Subcutaneous abdominal adipose tissue (tissue), 5 donors: ENCODE measurements around the gene PTPRG.

Experiments used
- H3K27ac ChIP-seq: one replicate; pipeline ENCODE4 v1.7.0; 2013; ENCODE audit warnings: low read depth, mild to moderate bottlenecking, inconsistent platforms, low read length, moderate library complexity
- H3K27me3 ChIP-seq, 5 donors: one replicate each; pipeline ENCODE4 v1.7.0; 2013; ENCODE audit warnings: low read length in 5 of 5, inconsistent platforms in 1 of 5; ENCODE audit not compliant: control insufficient read depth in 5 of 5, insufficient read depth in 4 of 5
- H3K36me3 ChIP-seq, 5 donors: one replicate each; pipeline ENCODE4 v1.7.0; 2013; ENCODE audit warnings: low read length in 5 of 5; ENCODE audit not compliant: control insufficient read depth in 5 of 5, insufficient read depth in 5 of 5
- H3K4me1 ChIP-seq, 5 donors: one replicate each; pipeline ENCODE4 v1.7.0; 2013; ENCODE audit warnings: low read length in 5 of 5, mild to moderate bottlenecking in 3 of 5, moderate library complexity in 1 of 5; ENCODE audit not compliant: control insufficient read depth in 5 of 5, insufficient read depth in 5 of 5
- H3K4me3 ChIP-seq, 5 donors: one replicate each; pipeline ENCODE4 v1.7.0; 2013; ENCODE audit warnings: low read length in 5 of 5, low read depth in 1 of 5
- H3K9ac ChIP-seq, 5 donors: one replicate each; pipeline ENCODE4 v1.7.0; 2013; ENCODE audit warnings: low read length in 5 of 5, mild to moderate bottlenecking in 4 of 5, moderate library complexity in 3 of 5
- H3K9me3 ChIP-seq, 5 donors: one replicate each; pipeline ENCODE4 v1.7.0; 2013; ENCODE audit warnings: low read length in 5 of 5; ENCODE audit not compliant: control insufficient read depth in 5 of 5
- donor health status: healthy.
- donor health status: healthy.
- donor health status: healthy.
- donor health status: healthy.
- donor health status: healthy.

PTPRG gene

GRCh38 chr3:61776390-61776789 is 215.0 kb downstream of the PTPRG start:
- H3K4me1 ChIP-seq = peaks cover 0 to 19% (median 14%) of the 10 kb centered on the region in 5 donors
- H3K27me3 ChIP-seq = no peaks in the 10 kb centered on the region

GRCh38 chr3:61777483-61777882 is 216.1 kb downstream of the PTPRG start:
- Histone ChIP-seq H3K27ac (no peak overlapping the region), H3K9me3 (no peaks in the 10 kb centered on the region), H3K4me3 (no peak overlapping the region), H3K9ac (no peak overlapping the region), H3K27me3 (no peaks in the 10 kb centered on the region), H3K4me1 (peaks cover 0 to 19% (median 14%) of the 10 kb centered on the region in 5 donors), H3K36me3 (no peaks in the 10 kb centered on the region)

More at GRCh38 chr3:61776390-61776789, 215.0 kb downstream of the PTPRG start:
- no peaks in the 10 kb centered on the region for H3K36me3 ChIP-seq
- H3K9ac ChIP-seq = no peak overlapping the region
- no peak overlapping the region for H3K4me3 ChIP-seq
- no peak overlapping the region for H3K27ac ChIP-seq
- no peaks in the 10 kb centered on the region for H3K9me3 ChIP-seq

DNA sequence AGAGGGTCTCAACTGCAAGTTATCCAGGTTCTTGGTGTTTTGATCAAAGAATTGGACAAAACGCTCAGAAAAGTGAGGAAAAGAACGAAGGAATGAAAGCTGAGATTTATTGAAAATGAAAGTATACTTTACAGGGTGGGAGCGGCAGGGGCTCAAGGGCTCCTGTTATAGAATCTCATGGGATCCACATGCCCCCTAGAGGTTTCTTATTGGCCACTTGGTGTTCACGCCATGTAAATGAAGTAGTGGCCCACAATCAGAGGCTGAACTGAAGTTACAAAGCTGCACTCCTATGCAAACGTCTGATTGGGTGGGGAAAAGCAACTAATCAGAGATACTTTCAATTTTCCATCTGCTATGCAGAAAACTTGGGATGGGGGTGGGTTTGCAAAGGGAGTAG is 216.7 kb downstream of the PTPRG start:
- no peaks in the 10 kb centered on the region for H3K9me3 ChIP-seq
- peaks cover 0 to 19% (median 14%) of the 10 kb centered on the region in 5 donors for H3K4me1 ChIP-seq
- no peaks in the 10 kb centered on the region for H3K27me3 ChIP-seq
- H3K4me3 ChIP-seq = no peak overlapping the region
- no peak overlapping the region for H3K27ac ChIP-seq
- no peak overlapping the region for H3K9ac ChIP-seq
- H3K36me3 ChIP-seq = no peaks in the 10 kb centered on the region

DNA sequence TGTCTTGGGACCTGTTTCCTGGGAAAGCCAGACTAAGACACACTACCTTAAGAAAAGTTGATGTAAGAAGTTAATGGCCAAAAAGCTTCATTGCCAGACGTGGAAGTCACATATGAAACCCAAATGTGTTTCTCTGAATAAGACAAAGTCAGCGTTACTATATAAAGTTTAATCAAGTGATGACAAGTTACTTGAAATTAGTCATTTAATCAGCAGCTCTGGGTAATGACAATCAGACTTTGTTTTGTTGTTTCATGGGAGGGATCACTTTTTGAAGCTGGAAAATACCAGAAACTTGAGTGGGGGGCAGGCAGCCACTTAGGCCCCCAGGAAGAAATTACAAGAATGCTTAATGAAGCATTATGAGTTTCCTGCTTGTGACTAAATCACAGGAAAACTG is 218.6 kb downstream of the PTPRG start:
- Histone ChIP-seq H3K4me1 (peaks cover 0 to 11% (median 8%) of the 10 kb centered on the region in 5 donors), H3K9me3 (no peaks in the 10 kb centered on the region), H3K27ac (peak overlapping the region; percentile 45), H3K36me3 (no peaks in the 10 kb centered on the region), H3K27me3 (no peaks in the 10 kb centered on the region), H3K9ac (no peak overlapping the region), H3K4me3 (no peak overlapping the region)

DNA sequence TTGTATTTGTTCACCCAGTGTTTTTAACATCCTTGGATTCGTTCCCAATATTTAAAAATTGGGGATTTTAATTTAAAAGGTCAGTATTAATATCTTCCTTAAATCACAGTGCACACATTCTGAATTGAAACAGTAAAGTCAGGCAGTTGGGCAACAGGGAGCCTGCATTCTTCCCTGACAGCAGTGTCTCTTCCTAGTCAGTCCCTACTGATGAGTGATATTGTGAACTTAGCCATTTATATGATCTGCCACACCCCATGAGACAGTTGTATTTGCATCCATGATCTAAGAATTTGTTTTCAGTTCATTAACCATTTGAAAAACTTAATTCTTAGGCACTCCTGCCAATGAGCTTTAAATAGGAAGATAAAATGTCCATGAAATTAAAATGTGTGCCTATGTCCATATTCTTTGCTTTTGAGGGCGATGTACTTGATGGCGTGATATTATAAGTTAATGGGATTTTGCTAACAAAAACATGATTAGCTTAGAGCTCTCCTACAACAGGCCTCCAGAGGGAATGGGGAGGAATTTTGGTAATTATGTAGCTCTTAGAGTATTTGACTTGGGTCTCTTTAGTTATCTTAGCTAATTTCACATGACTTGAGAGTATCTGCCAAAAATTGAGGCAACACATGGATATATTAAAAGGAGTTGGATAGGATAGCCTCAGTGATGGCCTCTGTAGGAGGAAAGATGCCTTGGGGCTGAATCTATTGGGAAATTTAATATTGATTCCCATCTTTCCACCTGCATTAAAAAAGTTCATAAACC is 219.3 kb downstream of the PTPRG start:
- H3K4me1 ChIP-seq = peaks cover 0 to 11% (median 8%) of the 10 kb centered on the region in 5 donors

DNA sequence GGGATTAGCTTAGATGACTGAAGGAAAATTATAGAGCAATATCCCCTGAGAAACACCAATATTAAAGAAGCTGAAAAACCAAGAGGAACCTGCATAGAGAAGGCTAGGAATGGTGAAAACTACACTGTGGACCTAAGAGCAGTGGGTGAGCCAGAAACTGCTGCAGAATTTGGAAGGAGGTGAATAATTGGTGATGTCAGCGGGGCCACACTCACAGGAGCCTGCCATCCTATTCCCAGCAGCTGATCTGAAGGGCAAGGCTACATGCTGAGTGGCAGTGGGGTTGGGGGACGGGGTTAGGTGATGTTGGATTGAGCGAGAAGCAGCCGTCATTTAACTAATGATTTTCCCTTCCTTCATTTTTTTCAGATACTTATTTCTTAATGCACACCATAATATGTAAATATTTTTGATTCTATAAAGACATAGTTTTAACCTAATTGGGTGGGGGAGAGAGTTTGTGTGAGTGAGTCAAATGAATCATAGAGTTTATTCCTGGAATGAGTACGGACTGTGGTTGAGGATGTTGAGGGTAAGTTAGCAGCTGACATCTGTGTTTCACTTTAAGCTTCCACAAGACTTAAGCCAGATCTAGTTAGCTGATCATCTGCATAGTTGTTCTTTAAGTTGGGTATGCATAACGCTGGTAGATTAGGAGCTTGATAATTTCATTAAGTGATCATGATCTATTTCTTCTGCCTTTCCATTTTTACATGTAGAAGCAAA is 222.8 kb downstream of the PTPRG start:
- Histone ChIP-seq H3K4me1 (peaks cover 0 to 11% (median 8%) of the 10 kb centered on the region in 5 donors), H3K27ac (no peak overlapping the region), H3K4me3 (no peak overlapping the region), H3K27me3 (no peaks in the 10 kb centered on the region), H3K9me3 (no peaks in the 10 kb centered on the region), H3K9ac (no peak overlapping the region), H3K36me3 (no peaks in the 10 kb centered on the region)

More for the DNA sequence above, 219.3 kb downstream of the PTPRG start:
- H3K9me3 ChIP-seq = no peaks in the 10 kb centered on the region
- no peak overlapping the region for H3K9ac ChIP-seq
- peak overlapping the region; percentile 45 for H3K27ac ChIP-seq
- H3K27me3 ChIP-seq = no peaks in the 10 kb centered on the region
- no peaks in the 10 kb centered on the region for H3K36me3 ChIP-seq
- H3K4me3 ChIP-seq = no peak overlapping the region

DNA sequence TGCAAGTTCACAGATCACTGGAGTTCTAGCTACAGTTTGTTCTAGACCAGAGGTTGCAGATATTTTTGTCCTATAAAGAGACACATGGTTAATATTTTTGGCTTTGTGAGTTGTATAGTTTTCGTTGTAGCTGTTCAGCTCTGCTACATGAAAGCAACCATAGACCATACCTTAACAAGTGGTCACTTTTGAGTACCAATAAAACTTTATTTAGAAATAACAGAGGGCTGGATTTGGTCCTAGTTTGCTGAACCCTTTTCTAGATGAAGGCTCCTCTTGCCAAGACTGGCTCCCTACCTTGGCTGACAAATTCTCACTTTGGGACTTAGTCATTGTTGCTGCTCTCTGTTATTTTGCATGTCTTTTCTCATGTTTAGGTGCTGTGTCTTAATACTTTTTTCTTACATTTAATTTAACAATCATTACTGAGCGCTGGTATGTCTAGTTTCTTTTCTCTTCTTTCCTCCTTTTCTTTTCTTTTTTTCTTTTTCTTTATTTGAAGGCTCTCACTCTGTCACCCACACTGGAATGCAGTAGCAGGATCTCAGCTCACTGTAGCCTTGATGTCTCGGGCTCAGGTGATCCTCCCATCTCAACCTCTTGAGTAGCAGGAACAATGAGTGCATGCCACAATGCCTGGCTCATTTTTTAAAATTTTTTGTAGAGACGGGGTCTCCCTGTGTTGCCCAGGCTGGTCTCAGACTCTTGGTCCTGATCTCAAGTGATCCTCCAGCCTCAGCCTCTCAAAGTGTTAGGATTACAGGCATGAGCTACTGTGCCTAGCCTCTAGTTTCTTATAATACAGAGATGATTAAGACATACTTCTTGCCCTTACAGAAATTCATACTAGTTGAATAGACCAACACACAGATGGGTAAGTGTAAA is 227.5 kb downstream of the PTPRG start:
- no peak overlapping the region for H3K4me3 ChIP-seq
- no peaks in the 10 kb centered on the region for H3K27me3 ChIP-seq
- no peaks in the 10 kb centered on the region for H3K9me3 ChIP-seq
- H3K36me3 ChIP-seq = no peaks in the 10 kb centered on the region
- H3K9ac ChIP-seq = no peak overlapping the region
- H3K27ac ChIP-seq = no peak overlapping the region
- H3K4me1 ChIP-seq = peaks cover 0 to 10% (median 4%) of the 10 kb centered on the region in 5 donors

DNA sequence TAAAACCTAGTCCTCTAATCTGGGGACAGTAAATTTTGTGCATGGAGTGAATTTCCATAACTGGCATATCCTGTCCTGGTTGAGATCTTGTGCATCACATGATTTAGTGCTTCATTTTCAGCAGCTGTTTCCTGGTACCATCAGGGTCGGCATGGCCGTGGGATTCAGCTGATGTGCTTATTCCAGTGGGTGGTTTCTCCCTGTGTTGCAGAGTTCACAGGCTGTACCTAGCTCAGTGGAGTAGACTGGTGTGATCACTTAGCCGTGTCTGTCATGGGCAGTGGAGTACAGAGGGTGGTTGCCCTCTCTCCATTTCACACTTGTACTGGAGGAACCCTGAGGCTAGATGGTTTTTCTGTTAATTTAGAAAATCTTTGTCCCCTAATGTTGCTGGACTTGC is 228.5 kb downstream of the PTPRG start:
- Histone ChIP-seq H3K27ac (no peak overlapping the region), H3K4me3 (no peak overlapping the region), H3K9me3 (no peaks in the 10 kb centered on the region), H3K4me1 (peaks cover 0 to 11% (median 5%) of the 10 kb centered on the region in 5 donors), H3K9ac (no peak overlapping the region), H3K27me3 (no peaks in the 10 kb centered on the region), H3K36me3 (no peaks in the 10 kb centered on the region)

DNA sequence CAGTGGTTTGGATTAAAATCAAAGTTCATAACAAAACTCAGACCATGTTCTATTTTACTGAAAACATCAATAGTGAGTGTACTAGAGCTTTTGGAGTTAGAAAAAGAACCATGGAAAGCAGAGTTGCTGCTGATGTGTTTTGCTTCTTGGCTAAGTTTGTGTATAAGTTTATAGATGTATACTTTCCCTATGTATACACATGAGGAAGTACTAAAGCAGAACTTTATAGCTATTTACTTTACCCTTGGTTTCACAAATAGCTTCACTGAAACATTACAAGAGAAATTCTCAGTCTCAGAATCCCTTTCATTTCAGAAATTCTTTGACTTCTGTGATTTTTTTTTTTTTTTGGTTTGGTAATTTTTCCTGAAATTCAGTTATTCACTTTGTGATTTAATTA is 229.0 kb downstream of the PTPRG start:
- H3K9ac ChIP-seq = no peak overlapping the region
- no peak overlapping the region for H3K4me3 ChIP-seq
- no peak overlapping the region for H3K27ac ChIP-seq
- peaks cover 0 to 11% (median 5%) of the 10 kb centered on the region in 5 donors for H3K4me1 ChIP-seq
- no peaks in the 10 kb centered on the region for H3K9me3 ChIP-seq
- H3K27me3 ChIP-seq = no peaks in the 10 kb centered on the region
- no peaks in the 10 kb centered on the region for H3K36me3 ChIP-seq
